HepG2 (cell line): Measurements from ENCODE around the gene SOX13. TPM values are rescaled to one million over a fixed set of nuclear protein-coding genes. Genes with fewer than 3 reads are reported as not detected.

Experiments
- ATAC-seq: fragments of 200-7000 bp; cut with Tn5 transposase; 3 replicates; pipeline ENCODE4 v1.9.1; 2020; ENCODE audit warnings: mild to moderate bottlenecking, moderate library complexity
- BruUV-seq: library from RNA; stranded (reverse); fragments of 400-500 nt; replicated peaks from 2 replicates; lab custom pipeline; 2021; lab: Mats Ljungman, UMichigan
- CTCF ChIA-PET: fragments of 300-600 bp; formaldehyde crosslinking; extraction: SDS; loops from one replicate; lab custom pipeline; 2021; ENCODE audit warnings: low total read pairs, inconsistent platforms, low intra/inter-chr PET ratio; lab: Yijun Ruan, JAX
- POLR2A ChIA-PET: fragments of 350-600 bp; sonication (Branson Sonifier 250); formaldehyde crosslinking; loops from one replicate; lab custom pipeline; 2020; ENCODE audit warnings: antibody characterized with exemption, inconsistent platforms; lab: Yijun Ruan, JAX
- DNase-seq: peaks from one replicate; pipeline ENCODE4 v3.0.0-alpha.2; 2015; ENCODE audit warnings: low spot score
- FAIRE-seq: peaks from 3 replicates; lab custom pipeline; 2011; peaks lifted over from hg19 to GRCh38; lab: Jason Lieb, UNC
- H2AFZ ChIP-seq: one replicate; pipeline ENCODE4 v1.6.1; 2011; ENCODE audit warnings: low read length, inconsistent platforms
- H3K27ac ChIP-seq: fragments of 300-600 bp; 3 replicates; pipeline ENCODE4 v1.8.0; 2011; ENCODE audit warnings: mixed run types, mild to moderate bottlenecking, mixed read lengths, low read length, inconsistent platforms; ENCODE audit not compliant: insufficient read depth; ENCODE audit errors: extremely low read length
- H3K27me3 ChIP-seq, 2 experiments: fragments of 200-600 bp in 1 of 2; 2 replicates in 1 of 2; 3 replicates in 1 of 2; pipeline versions ENCODE4 v1.6.0 to v1.8.0; 2011; ENCODE audit warnings: low read length in 2 of 2, mild to moderate bottlenecking in 2 of 2, moderate library complexity in 2 of 2, inconsistent platforms in 1 of 2; ENCODE audit not compliant: insufficient read depth in 2 of 2, control insufficient read depth in 1 of 2
- H3K36me3 ChIP-seq, 2 experiments: fragments of 200-600 bp in 1 of 2; replicated peaks in 1 of 2; 2 replicates in 1 of 2; 3 replicates in 1 of 2; pipeline versions ENCODE4 v1.5.1 to v1.8.0; 2011; ENCODE audit warnings: low read length in 2 of 2, inconsistent platforms in 1 of 2; ENCODE audit not compliant: insufficient read depth in 2 of 2, control insufficient read depth in 1 of 2
- H3K4me1 ChIP-seq: 2 replicates; pipeline ENCODE4 v1.5.1; 2012; ENCODE audit warnings: low read length, inconsistent platforms; ENCODE audit not compliant: insufficient read depth
- H3K4me2 ChIP-seq: 2 replicates; pipeline ENCODE4 v1.6.0; 2011; ENCODE audit warnings: low read depth, low read length, inconsistent platforms
- H3K4me3 ChIP-seq, 3 experiments: fragments of 200-600 bp in 1 of 3; sonication (generic), shearing (Covaris generic) in 1 of 3; replicated peaks in 1 of 3; 2 replicates each; pipeline ENCODE4 v1.5.1; 2011 to 2016; ENCODE audit warnings: low read length in 3 of 3, inconsistent platforms in 2 of 3, low read depth in 2 of 3, mild to moderate bottlenecking in 2 of 3, control low read depth in 1 of 3, mixed read lengths in 1 of 3; ENCODE audit not compliant: insufficient read depth in 1 of 3
- H3K79me2 ChIP-seq: one replicate; pipeline ENCODE4 v1.6.1; 2011; ENCODE audit warnings: low read length, inconsistent platforms; ENCODE audit not compliant: insufficient read depth
- H3K9ac ChIP-seq: 2 replicates; pipeline ENCODE4 v1.6.0; 2011; ENCODE audit warnings: mild to moderate bottlenecking, low read depth, low read length, inconsistent platforms; ENCODE audit not compliant: insufficient read depth
- H3K9me3 ChIP-seq: 2 replicates; pipeline ENCODE4 v1.5.1; 2012; ENCODE audit warnings: mild to moderate bottlenecking, low read length
- H4K20me1 ChIP-seq: 2 replicates; pipeline ENCODE4 v1.6.0; 2011; ENCODE audit warnings: inconsistent platforms, mild to moderate bottlenecking, low read length, moderate library complexity; ENCODE audit not compliant: insufficient read depth
- EED ChIP-seq: sonication (generic); formaldehyde crosslinking; IDR thresholded peaks from 2 replicates; pipeline ENCODE4 v1.5.0; 2020; ENCODE audit warnings: mild to moderate bottlenecking, missing genetic modification reagents
- HOXA7 ChIP-seq: sonication (generic); formaldehyde crosslinking; IDR thresholded peaks from 2 replicates; pipeline ENCODE4 v1.8.1; 2022; ENCODE audit warnings: mild to moderate bottlenecking, missing genetic modification reagents, moderate library complexity
- IKZF4 ChIP-seq: sonication (generic); formaldehyde crosslinking; IDR thresholded peaks from 2 replicates; pipeline ENCODE4 v1.5.1; 2020; ENCODE audit warnings: borderline replicate concordance, mild to moderate bottlenecking, low read depth, missing genetic modification reagents; ENCODE audit errors: not compliant biosample characterization
- KDM4B ChIP-seq: sonication (generic); formaldehyde crosslinking; IDR thresholded peaks from 2 replicates; pipeline ENCODE4 v1.4.0; 2020; ENCODE audit warnings: missing genetic modification reagents
- ONECUT2 ChIP-seq: sonication (generic); formaldehyde crosslinking; IDR thresholded peaks from 2 replicates; pipeline ENCODE4 v1.4.0; 2020; ENCODE audit warnings: missing genetic modification reagents
- RBFOX2 ChIP-seq: fragments of 200-400 bp; formaldehyde crosslinking; IDR thresholded peaks from 2 replicates; pipeline ENCODE4 v1.6.1; 2017; ENCODE audit warnings: low read depth, mild to moderate bottlenecking, low read length
- U2AF1 ChIP-seq: fragments of 200-400 bp; formaldehyde crosslinking; optimal IDR thresholded peaks from 2 replicates; pipeline ENCODE3; 2017; ENCODE audit warnings: mild to moderate bottlenecking, low read depth, low read length
- ZFP90 ChIP-seq: sonication (generic); formaldehyde crosslinking; IDR thresholded peaks from 2 replicates; pipeline ENCODE4 v1.8.0; 2022; ENCODE audit warnings: missing genetic modification reagents, mild to moderate bottlenecking, inconsistent platforms, borderline replicate concordance
- ZNF232 ChIP-seq: sonication (generic); formaldehyde crosslinking; IDR thresholded peaks from 2 replicates; pipeline ENCODE4 v1.4.0; 2020; ENCODE audit warnings: missing genetic modification reagents, borderline replicate concordance
- ZNF44 ChIP-seq: sonication (generic); formaldehyde crosslinking; IDR thresholded peaks from 2 replicates; pipeline ENCODE4 v1.5.1; 2020; ENCODE audit warnings: mild to moderate bottlenecking, missing genetic modification reagents
- WGBS: methylation state at CpG from one replicate; pipeline ENCODE4 v1.1.6; 2017; ENCODE audit warnings: low lambda C conversion rate; 5-methylcytosine and 5-hydroxymethylcytosine counted together
- in situ Hi-C: cut with HindIII; loops from 2 replicates; pipeline ENCODE4 v1.10.0; 2017; ENCODE audit warnings: low pct_unique_long_range_greater_than_20kb; ENCODE audit not compliant: extremely low pct_ligation_motif_present
- intact Hi-C: fragments of 100-400 bp; cut with micrococcal nuclease; formaldehyde crosslinking; loops from one replicate; pipeline ENCODE4 v1.10.0; 2022; ENCODE audit not compliant: unreplicated experiment
- polyA plus RNA-seq, 8 experiments: library from polyadenylated mRNA; depleted of rRNA in 3 of 8; stranded (reverse) in 7 of 8; unstranded in 1 of 8; fragments of >200 nt; fragmentation: Illumina TruSeq in 4 of 8; extraction: Trizol in 4 of 8; gene quantifications; 2 replicates each; pipeline versions ENCODE4 v1.2.1 to v1.2.3, GENCODE V29; 2011 to 2016; ENCODE audit warnings: low read depth in 4 of 8, missing spikeins in 1 of 8, mixed read lengths in 1 of 8; ENCODE audit not compliant: insufficient read depth in 1 of 8
- total RNA-seq, 5 experiments: library from RNA; depleted of rRNA; stranded (reverse); fragments of >200 nt; fragmentation: Illumina TruSeq; extraction: Trizol; gene quantifications; 2 replicates each; pipeline ENCODE4 v1.2.3, GENCODE V29; 2016; ENCODE audit warnings: low read depth in 1 of 5
- TF ChIP-seq, protein P1 (sequence below): sonication (generic); formaldehyde crosslinking; IDR thresholded peaks from 2 replicates; pipeline ENCODE4 v1.4.0; 2020; ENCODE audit warnings: low read depth, missing genetic modification reagents
- TF ChIP-seq, protein P2 (sequence below): sonication (generic); formaldehyde crosslinking; IDR thresholded peaks from 2 replicates; pipeline ENCODE4 v1.4.0; 2020; ENCODE audit warnings: missing genetic modification reagents, mild to moderate bottlenecking, borderline replicate concordance
- TF ChIP-seq, protein P3 (sequence below): sonication (generic); formaldehyde crosslinking; IDR thresholded peaks from 2 replicates; pipeline ENCODE4 v1.4.0; 2020; ENCODE audit warnings: mild to moderate bottlenecking, low read depth, missing genetic modification reagents
- TF ChIP-seq, protein P4 (sequence below): sonication (generic); formaldehyde crosslinking; IDR thresholded peaks from 2 replicates; pipeline ENCODE4 v1.8.0; 2022; ENCODE audit warnings: missing genetic modification reagents, low read depth, mild to moderate bottlenecking, borderline replicate concordance

The SOX13 gene
- total and polyA plus RNA-seq, 2 of the 13 experiments (the other 11 are each of a cell fraction or from before 2014, with no cell fraction given) = 13.3 to 15.8 TPM

DNA sequence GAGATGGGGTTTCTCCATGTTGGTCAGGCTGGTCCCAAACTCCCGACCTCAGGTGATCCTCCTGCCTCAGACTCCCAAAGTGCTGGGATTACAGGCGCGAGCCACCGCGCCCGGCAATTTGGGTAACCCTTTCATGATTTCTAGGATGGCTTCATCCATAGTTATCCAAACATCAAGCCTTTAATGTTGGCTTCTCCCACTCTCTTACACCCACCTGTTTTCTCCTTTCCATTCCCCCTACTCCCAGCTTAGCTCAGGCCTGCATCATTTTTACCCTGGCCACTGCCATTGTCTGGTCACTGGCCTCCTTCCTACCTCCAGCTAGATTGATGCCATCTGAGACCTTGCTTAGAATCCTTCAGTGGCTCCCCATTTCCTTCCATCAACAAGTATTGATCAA, 2.0 kb upstream of the SOX13 start:
- Histone ChIP-seq H4K20me1 (no peaks in the 10 kb centered on the region), H3K4me1 (peaks cover 7% of the 10 kb centered on the region), H3K9me3 (no peaks in the 10 kb centered on the region), H3K27me3 (peaks cover 0 to 16% of the 10 kb centered on the region in 2 experiments; a peak in 2 of 5 replicates), H3K79me2 (peaks cover 17% of the 10 kb centered on the region), H3K4me3 (no peak overlapping the region), H2AFZ (no peak overlapping the region), H3K4me2 (no peak overlapping the region), H3K9ac (no peak overlapping the region), H3K27ac (no peak overlapping the region), H3K36me3 (no peaks in the 10 kb centered on the region)
- no peak for ATAC-seq
- no peak for DNase-seq
- 82% methylated on average over 6 of the region's 6 CpGs for WGBS
- no peak for FAIRE-seq
- ChIA-PET CTCF (no interaction called here), POLR2A (no interaction called here)
- in situ Hi-C loops (loop anchor here (10.0 kb wide), 1 partner anchor 304 kb away; no protein-coding TSS in a partner anchor), intact Hi-C loops (loop anchor here (5.0 kb wide), 1 partner anchor 209 kb away; the partner anchor contains the start of gene SNRPE)
- TF ChIP-seq ZNF232 (no peak), KDM4B (CRISPR knock-in tag) (no peak), EED (no peak), ONECUT2 (CRISPR knock-in tag) (no peak), ZNF44 (no peak), HOXA7 (CRISPR knock-in tag) (no peak), ZFP90 (CRISPR knock-in tag) (no peak), U2AF1 (no peak), IKZF4 (no peak), RBFOX2 (no peak)
- TF ChIP-seq, protein P1, sequence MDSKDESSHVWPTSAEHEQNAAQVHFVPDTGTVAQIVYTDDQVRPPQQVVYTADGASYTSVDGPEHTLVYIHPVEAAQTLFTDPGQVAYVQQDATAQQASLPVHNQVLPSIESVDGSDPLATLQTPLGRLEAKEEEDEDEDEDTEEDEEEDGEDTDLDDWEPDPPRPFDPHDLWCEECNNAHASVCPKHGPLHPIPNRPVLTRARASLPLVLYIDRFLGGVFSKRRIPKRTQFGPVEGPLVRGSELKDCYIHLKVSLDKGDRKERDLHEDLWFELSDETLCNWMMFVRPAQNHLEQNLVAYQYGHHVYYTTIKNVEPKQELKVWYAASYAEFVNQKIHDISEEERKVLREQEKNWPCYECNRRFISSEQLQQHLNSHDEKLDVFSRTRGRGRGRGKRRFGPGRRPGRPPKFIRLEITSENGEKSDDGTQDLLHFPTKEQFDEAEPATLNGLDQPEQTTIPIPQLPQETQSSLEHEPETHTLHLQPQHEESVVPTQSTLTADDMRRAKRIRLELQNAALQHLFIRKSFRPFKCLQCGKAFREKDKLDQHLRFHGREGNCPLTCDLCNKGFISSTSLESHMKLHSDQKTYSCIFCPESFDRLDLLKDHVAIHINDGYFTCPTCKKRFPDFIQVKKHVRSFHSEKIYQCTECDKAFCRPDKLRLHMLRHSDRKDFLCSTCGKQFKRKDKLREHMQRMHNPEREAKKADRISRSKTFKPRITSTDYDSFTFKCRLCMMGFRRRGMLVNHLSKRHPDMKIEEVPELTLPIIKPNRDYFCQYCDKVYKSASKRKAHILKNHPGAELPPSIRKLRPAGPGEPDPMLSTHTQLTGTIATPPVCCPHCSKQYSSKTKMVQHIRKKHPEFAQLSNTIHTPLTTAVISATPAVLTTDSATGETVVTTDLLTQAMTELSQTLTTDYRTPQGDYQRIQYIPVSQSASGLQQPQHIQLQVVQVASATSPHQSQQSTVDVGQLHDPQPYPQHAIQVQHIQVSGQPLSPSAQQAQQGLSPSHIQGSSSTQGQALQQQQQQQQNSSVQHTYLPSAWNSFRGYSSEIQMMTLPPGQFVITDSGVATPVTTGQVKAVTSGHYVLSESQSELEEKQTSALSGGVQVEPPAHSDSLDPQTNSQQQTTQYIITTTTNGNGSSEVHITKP (CRISPR knock-in tag) = no peak
- TF ChIP-seq, protein P2, sequence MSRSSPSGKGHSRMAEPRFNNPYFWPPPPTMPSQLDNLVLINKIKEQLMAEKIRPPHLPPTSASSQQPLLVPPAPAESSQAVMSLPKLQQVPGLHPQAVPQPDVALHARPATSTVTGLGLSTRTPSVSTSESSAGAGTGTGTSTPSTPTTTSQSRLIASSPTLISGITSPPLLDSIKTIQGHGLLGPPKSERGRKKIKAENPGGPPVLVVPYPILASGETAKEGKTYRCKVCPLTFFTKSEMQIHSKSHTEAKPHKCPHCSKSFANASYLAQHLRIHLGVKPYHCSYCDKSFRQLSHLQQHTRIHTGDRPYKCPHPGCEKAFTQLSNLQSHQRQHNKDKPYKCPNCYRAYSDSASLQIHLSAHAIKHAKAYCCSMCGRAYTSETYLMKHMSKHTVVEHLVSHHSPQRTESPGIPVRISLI (CRISPR knock-in tag) = no peak
- TF ChIP-seq, protein P3, sequence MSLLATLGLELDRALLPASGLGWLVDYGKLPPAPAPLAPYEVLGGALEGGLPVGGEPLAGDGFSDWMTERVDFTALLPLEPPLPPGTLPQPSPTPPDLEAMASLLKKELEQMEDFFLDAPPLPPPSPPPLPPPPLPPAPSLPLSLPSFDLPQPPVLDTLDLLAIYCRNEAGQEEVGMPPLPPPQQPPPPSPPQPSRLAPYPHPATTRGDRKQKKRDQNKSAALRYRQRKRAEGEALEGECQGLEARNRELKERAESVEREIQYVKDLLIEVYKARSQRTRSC = no peak
- TF ChIP-seq, protein P4, sequence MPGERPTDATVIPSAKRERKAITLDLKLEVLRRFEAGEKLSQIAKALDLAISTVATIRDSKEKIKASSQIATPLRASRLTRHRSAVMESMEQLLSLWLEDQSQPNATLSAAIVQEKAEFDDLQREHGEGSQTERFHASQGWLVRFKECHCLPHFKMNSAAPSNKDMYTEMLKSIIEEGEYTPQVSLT (CRISPR knock-in tag) = no peak
- no TSS peak for BruUV-seq
